Ishikawa (cell line): Measurements from ENCODE around the gene SPAG5.

Experiments
- CEBPB ChIP-seq: IDR thresholded peaks from 2 replicates; pipeline ENCODE4 v1.6.1; 2012
- CREB1 ChIP-seq: IDR thresholded peaks from 2 replicates; pipeline ENCODE4 v1.6.1; 2012; ENCODE audit warnings: low read depth
- EGR1 ChIP-seq: IDR thresholded peaks from 2 replicates; pipeline ENCODE4 v1.6.1; 2012
- EP300 ChIP-seq: IDR thresholded peaks from 2 replicates; pipeline ENCODE4 v1.6.1; 2012; ENCODE audit warnings: borderline replicate concordance
- FOXM1 ChIP-seq: IDR thresholded peaks from 2 replicates; pipeline ENCODE4 v1.6.1; 2012; ENCODE audit warnings: low read depth, borderline replicate concordance
- MAX ChIP-seq: IDR thresholded peaks from 2 replicates; pipeline ENCODE4 v1.6.1; 2012
- NFIC ChIP-seq: IDR thresholded peaks from 2 replicates; pipeline ENCODE4 v1.6.1; 2012
- RAD21 ChIP-seq: IDR thresholded peaks from 2 replicates; pipeline ENCODE4 v1.6.1; 2012; ENCODE audit warnings: low read depth
- REST ChIP-seq: IDR thresholded peaks from 2 replicates; pipeline ENCODE4 v1.6.1; 2012; ENCODE audit warnings: low read depth, mild to moderate bottlenecking
- TAF1 ChIP-seq: IDR thresholded peaks from 2 replicates; pipeline ENCODE4 v1.6.1; 2012; ENCODE audit warnings: low read depth, mild to moderate bottlenecking
- TCF12 ChIP-seq: IDR thresholded peaks from 2 replicates; pipeline ENCODE4 v1.6.1; 2012; ENCODE audit warnings: low read depth
- TEAD4 ChIP-seq: IDR thresholded peaks from 2 replicates; pipeline ENCODE4 v1.6.1; 2012
- USF1 ChIP-seq: IDR thresholded peaks from 2 replicates; pipeline ENCODE4 v1.6.1; 2012
- YY1 ChIP-seq: IDR thresholded peaks from 2 replicates; pipeline ENCODE4 v1.6.1; 2012; ENCODE audit warnings: low read depth
- ZBTB7A ChIP-seq: IDR thresholded peaks from 2 replicates; pipeline ENCODE4 v1.6.1; 2012; ENCODE audit warnings: low read depth

The SPAG5 gene

GRCh38 chr17:28544402-28545140, 54.3 kb downstream of the SPAG5 start:
- no peak for TF ChIP-seq USF1
- TF ChIP-seq CREB1: no peak
- TF ChIP-seq FOXM1: no peak

GRCh38 chr17:28541439-28541838, 57.4 kb downstream of the SPAG5 start:
- TF ChIP-seq EP300 (no peak), CEBPB (no peak), EGR1 (no peak), CREB1 (no peak), FOXM1 (no peak), TCF12 (no peak)

- TF ChIP-seq TCF12 (no peak), RAD21 (no peak), ZBTB7A (no peak), YY1 (no peak), NFIC (no peak), REST (no peak), USF1 (no peak), TEAD4 (no peak), EP300 (no peak), FOXM1 (no peak), CEBPB (no peak), TAF1 (no peak), EGR1 (no peak), MAX (no peak), CREB1 (no peak)
Measured at GRCh38 chr17:28540231-28540630, 58.6 kb downstream of the SPAG5 start.

GRCh38 chr17:28538296-28538895, 60.4 kb downstream of the SPAG5 start:
- TF ChIP-seq EGR1 (no peak), FOXM1 (no peak), ZBTB7A (no peak), TCF12 (no peak), CEBPB (no peak), USF1 (no peak), CREB1 (no peak), MAX (no peak), RAD21 (no peak), TAF1 (no peak), TEAD4 (no peak), EP300 (no peak), YY1 (no peak), NFIC (no peak), REST (no peak)

- TF ChIP-seq FOXM1 (no peak), TEAD4 (no peak), REST (no peak), NFIC (no peak), MAX (no peak), RAD21 (no peak)
Measured at GRCh38 chr17:28537219-28537610, 61.6 kb downstream of the SPAG5 start.
